SJSA1 (cell line): ENCODE measurements around the gene SPON1. TPM values are rescaled to one million over a fixed set of nuclear protein-coding genes. Genes with fewer than 3 reads are reported as not detected.

Experiments
- DNase-seq, 2 experiments: peaks; one replicate each; pipeline ENCODE4 v3.0.0-alpha.2; 2015 to 2020; ENCODE audit warnings: low spot score in 2 of 2, low read depth in 1 of 2
- H3K27ac ChIP-seq: fragments of 250-450 bp; sonication (Bioruptor Pico); 2 replicates; pipeline ENCODE4 v1.5.1; 2020; ENCODE audit warnings: mild to moderate bottlenecking, moderate library complexity
- H3K27me3 ChIP-seq: fragments of 250-450 bp; sonication (Bioruptor Pico); replicated peaks from 2 replicates; pipeline ENCODE4 v1.5.1; 2020; ENCODE audit warnings: mild to moderate bottlenecking, moderate library complexity
- H3K36me3 ChIP-seq: fragments of 250-450 bp; sonication (Bioruptor Pico); 2 replicates; pipeline ENCODE4 v1.5.1; 2020; ENCODE audit warnings: mild to moderate bottlenecking
- H3K4me1 ChIP-seq: fragments of 250-450 bp; sonication (Bioruptor Pico); replicated peaks from 2 replicates; pipeline ENCODE4 v1.6.1; 2021; ENCODE audit warnings: mild to moderate bottlenecking
- H3K4me3 ChIP-seq: fragments of 250-450 bp; sonication (Bioruptor Pico); 2 replicates; pipeline ENCODE4 v1.5.1; 2020; ENCODE audit warnings: mild to moderate bottlenecking
- H3K9me3 ChIP-seq: fragments of 250-450 bp; sonication (Bioruptor Pico); replicated peaks from 2 replicates; pipeline ENCODE4 v1.5.1; 2020; ENCODE audit warnings: mild to moderate bottlenecking
- total RNA-seq: library from RNA; depleted of rRNA; stranded (reverse); fragments of >200 nt; shearing (Covaris generic); gene quantifications from 2 replicates; pipeline ENCODE4 v1.2.3, GENCODE V29; 2014

Gene SPON1
- total RNA-seq, 1 experiment from 2014 or later, result 24.6 TPM

- Histone ChIP-seq H3K9me3 (no peaks in the 10 kb centered on the region), H3K27me3 (no peaks in the 10 kb centered on the region), H3K27ac (no peak overlapping the region), H3K4me3 (no peak overlapping the region), H3K36me3 (no peaks in the 10 kb centered on the region), H3K4me1 (peaks cover 21% of the 10 kb centered on the region)
- DNase-seq, result no peak
Observed at GRCh38 chr11:14102766-14103165, 140.2 kb downstream of the SPON1 start.

GRCh38 chr11:14105446-14105845 is 142.9 kb downstream of the SPON1 start:
- no peaks in the 10 kb centered on the region for H3K36me3 ChIP-seq
- H3K4me1 ChIP-seq, result peaks cover 24% of the 10 kb centered on the region
- H3K27ac ChIP-seq, result no peak overlapping the region
- DNase-seq, result no peak
- H3K27me3 ChIP-seq, result no peaks in the 10 kb centered on the region
- H3K9me3 ChIP-seq, result no peaks in the 10 kb centered on the region
- no peak overlapping the region for H3K4me3 ChIP-seq

GRCh38 chr11:14106303-14107049 is 144.0 kb downstream of the SPON1 start:
- peaks cover 29% of the 10 kb centered on the region for H3K4me1 ChIP-seq
- no peaks in the 10 kb centered on the region for H3K9me3 ChIP-seq
- no peak for DNase-seq
- H3K27ac ChIP-seq, result peak overlapping the region; percentile 13; the same call in 1 of the 2 replicates
- H3K36me3 ChIP-seq, result no peaks in the 10 kb centered on the region
- H3K27me3 ChIP-seq, result no peaks in the 10 kb centered on the region
- no peak overlapping the region for H3K4me3 ChIP-seq

- Histone ChIP-seq H3K27ac (peak overlapping the region; percentile 13; the same call in 1 of the 2 replicates), H3K36me3 (no peaks in the 10 kb centered on the region), H3K4me3 (no peak overlapping the region), H3K9me3 (no peaks in the 10 kb centered on the region), H3K4me1 (peaks cover 35% of the 10 kb centered on the region), H3K27me3 (no peaks in the 10 kb centered on the region)
- peak in 1 of 2 experiments; percentile 55 for DNase-seq
Observed at GRCh38 chr11:14107050-14107430, 144.5 kb downstream of the SPON1 start.

- DNase-seq, result no peak
- Histone ChIP-seq H3K36me3 (no peaks in the 10 kb centered on the region), H3K4me1 (peaks cover 43% of the 10 kb centered on the region), H3K27me3 (no peaks in the 10 kb centered on the region), H3K27ac (no peak overlapping the region), H3K4me3 (no peak overlapping the region), H3K9me3 (no peaks in the 10 kb centered on the region)
Observed at GRCh38 chr11:14109742-14110141, 147.2 kb downstream of the SPON1 start.

GRCh38 chr11:14110629-14111028 is 148.1 kb downstream of the SPON1 start:
- DNase-seq, result no peak
- Histone ChIP-seq H3K36me3 (no peaks in the 10 kb centered on the region), H3K4me3 (no peak overlapping the region), H3K9me3 (no peaks in the 10 kb centered on the region), H3K27ac (no peak overlapping the region), H3K27me3 (no peaks in the 10 kb centered on the region), H3K4me1 (peaks cover 43% of the 10 kb centered on the region)

GRCh38 chr11:14111496-14111895 is 149.0 kb downstream of the SPON1 start:
- Histone ChIP-seq H3K9me3 (no peaks in the 10 kb centered on the region), H3K4me3 (no peak overlapping the region), H3K27ac (peak overlapping the region; percentile 16), H3K36me3 (no peaks in the 10 kb centered on the region), H3K27me3 (no peaks in the 10 kb centered on the region), H3K4me1 (peaks cover 35% of the 10 kb centered on the region)
- DNase-seq, result no peak

GRCh38 chr11:14112721-14113120 is 150.2 kb downstream of the SPON1 start:
- DNase-seq, result no peak
- no peaks in the 10 kb centered on the region for H3K36me3 ChIP-seq
- H3K27ac ChIP-seq, result no peak overlapping the region
- H3K27me3 ChIP-seq, result no peaks in the 10 kb centered on the region
- peaks cover 26% of the 10 kb centered on the region for H3K4me1 ChIP-seq
- no peak overlapping the region for H3K4me3 ChIP-seq
- no peaks in the 10 kb centered on the region for H3K9me3 ChIP-seq

- H3K9me3 ChIP-seq, result no peaks in the 10 kb centered on the region
- DNase-seq, result no peak
- peaks cover 37% of the 10 kb centered on the region for H3K4me1 ChIP-seq
- H3K36me3 ChIP-seq, result no peaks in the 10 kb centered on the region
- no peak overlapping the region for H3K27ac ChIP-seq
- no peak overlapping the region for H3K4me3 ChIP-seq
- H3K27me3 ChIP-seq, result no peaks in the 10 kb centered on the region
Observed at GRCh38 chr11:14114269-14114668, 151.7 kb downstream of the SPON1 start.

- Histone ChIP-seq H3K27me3 (no peaks in the 10 kb centered on the region), H3K9me3 (no peaks in the 10 kb centered on the region), H3K36me3 (no peaks in the 10 kb centered on the region), H3K4me3 (no peak overlapping the region), H3K27ac (no peak overlapping the region), H3K4me1 (peaks cover 42% of the 10 kb centered on the region)
- DNase-seq, result no peak
Observed at GRCh38 chr11:14114786-14115185, 152.3 kb downstream of the SPON1 start.

- Histone ChIP-seq H3K27ac (no peak overlapping the region), H3K4me3 (no peak overlapping the region), H3K36me3 (no peaks in the 10 kb centered on the region), H3K4me1 (peaks cover 31% of the 10 kb centered on the region), H3K27me3 (no peaks in the 10 kb centered on the region), H3K9me3 (no peaks in the 10 kb centered on the region)
- DNase-seq, result no peak
Observed at GRCh38 chr11:14117632-14118031, 155.1 kb downstream of the SPON1 start.

GRCh38 chr11:14118072-14118471 is 155.5 kb downstream of the SPON1 start:
- no peak for DNase-seq
- no peaks in the 10 kb centered on the region for H3K9me3 ChIP-seq
- no peaks in the 10 kb centered on the region for H3K27me3 ChIP-seq
- no peak overlapping the region for H3K27ac ChIP-seq
- H3K4me3 ChIP-seq, result no peak overlapping the region
- H3K4me1 ChIP-seq, result peaks cover 31% of the 10 kb centered on the region
- H3K36me3 ChIP-seq, result no peaks in the 10 kb centered on the region

- DNase-seq, result no peak
- Histone ChIP-seq H3K36me3 (no peaks in the 10 kb centered on the region), H3K27me3 (no peaks in the 10 kb centered on the region)
Observed at GRCh38 chr11:14119357-14119756, 156.8 kb downstream of the SPON1 start.

GRCh38 chr11:14124350-14124749 is 161.8 kb downstream of the SPON1 start:
- no peak for DNase-seq
- Histone ChIP-seq H3K9me3 (no peaks in the 10 kb centered on the region), H3K27ac (no peak overlapping the region)

More at GRCh38 chr11:14119357-14119756, 156.8 kb downstream of the SPON1 start:
- no peak overlapping the region for H3K4me3 ChIP-seq
- no peak overlapping the region for H3K27ac ChIP-seq
- peaks cover 28% of the 10 kb centered on the region for H3K4me1 ChIP-seq
- no peaks in the 10 kb centered on the region for H3K9me3 ChIP-seq

GRCh38 chr11:14124886-14125285 is 162.4 kb downstream of the SPON1 start:
- no peak overlapping the region for H3K4me3 ChIP-seq
- peaks cover 2% of the 10 kb centered on the region; the same call in 1 of the 2 replicates for H3K4me1 ChIP-seq
- H3K9me3 ChIP-seq, result no peaks in the 10 kb centered on the region
- no peak overlapping the region for H3K27ac ChIP-seq
- no peaks in the 10 kb centered on the region for H3K27me3 ChIP-seq
- no peak for DNase-seq
- H3K36me3 ChIP-seq, result no peaks in the 10 kb centered on the region

More at GRCh38 chr11:14124350-14124749, 161.8 kb downstream of the SPON1 start:
- Histone ChIP-seq H3K36me3 (no peaks in the 10 kb centered on the region), H3K4me3 (no peak overlapping the region), H3K27me3 (no peaks in the 10 kb centered on the region), H3K4me1 (peaks cover 7% of the 10 kb centered on the region; the same call in 1 of the 2 replicates)
